IMR-90 (cell line): ENCODE results near the gene GABBR2. TPM values are rescaled to one million over a fixed set of nuclear protein-coding genes. Genes with fewer than 3 reads are reported as not detected.

Experiments used
- ATAC-seq: fragments of 200-7000 bp; cut with Tn5 transposase; 2 replicates; pipeline ENCODE4 v1.9.1; 2020; ENCODE audit warnings: low read depth, mild to moderate bottlenecking, moderate library complexity
- BruUV-seq: library from RNA; stranded (reverse); fragments of 400-500 nt; replicated peaks from 2 replicates; lab custom pipeline; 2021; lab: Mats Ljungman, UMichigan
- CTCF ChIA-PET: fragments of 300-600 bp; formaldehyde crosslinking; extraction: SDS; loops from one replicate; lab custom pipeline; 2021; ENCODE audit warnings: antibody characterized with exemption; lab: Yijun Ruan, JAX
- POLR2A ChIA-PET: fragments of 300-600 bp; sonication (Branson Sonifier 250); formaldehyde crosslinking; loops from one replicate; lab custom pipeline; 2022; ENCODE audit warnings: antibody characterized with exemption; ENCODE audit not compliant: unreplicated experiment; lab: Charles Lee
- DNase-seq: peaks from one replicate; pipeline ENCODE4 v3.0.0; 2013
- H2AFZ ChIP-seq: replicated peaks from 2 replicates; pipeline ENCODE3; 2013; ENCODE audit warnings: low read length, mild to moderate bottlenecking; ENCODE audit not compliant: poor library complexity
- H2AK5ac ChIP-seq: 2 replicates; pipeline ENCODE4 v1.6.1; 2013; ENCODE audit warnings: low read depth, low read length, inconsistent platforms
- H2AK9ac ChIP-seq: replicated peaks from 2 replicates; pipeline ENCODE3; 2013; ENCODE audit warnings: mild to moderate bottlenecking, low read depth, low read length, moderate library complexity; ENCODE audit not compliant: poor library complexity
- H2BK120ac ChIP-seq: 2 replicates; pipeline ENCODE4 v1.6.1; 2013; ENCODE audit warnings: low read depth, low read length, inconsistent platforms
- H2BK15ac ChIP-seq: 3 replicates; pipeline ENCODE4 v1.6.1; 2013; ENCODE audit warnings: low read depth, low read length, inconsistent platforms
- H2BK20ac ChIP-seq: 2 replicates; pipeline ENCODE4 v1.6.1; 2013; ENCODE audit warnings: low read depth, mild to moderate bottlenecking, inconsistent platforms, low read length, moderate library complexity
- H2BK5ac ChIP-seq: 2 replicates; pipeline ENCODE4 v1.6.1; 2013; ENCODE audit warnings: mild to moderate bottlenecking, low read depth, low read length, inconsistent platforms; ENCODE audit not compliant: poor library complexity, severe bottlenecking
- H3K14ac ChIP-seq: replicated peaks from 2 replicates; pipeline ENCODE4 v1.6.1; 2013; ENCODE audit warnings: low read depth, low read length, inconsistent platforms
- H3K18ac ChIP-seq: 2 replicates; pipeline ENCODE4 v1.6.1; 2013; ENCODE audit warnings: low read depth, low read length, control low read depth
- H3K23ac ChIP-seq: 2 replicates; pipeline ENCODE4 v1.6.1; 2013; ENCODE audit warnings: low read depth, low read length, inconsistent platforms
- H3K27ac ChIP-seq: 2 replicates; pipeline ENCODE4 v1.5.1; 2013; ENCODE audit warnings: mild to moderate bottlenecking, control low read depth, low read length; ENCODE audit not compliant: insufficient read depth
- H3K27me3 ChIP-seq: 2 replicates; pipeline ENCODE4 v1.6.1; 2013; ENCODE audit warnings: low read length; ENCODE audit not compliant: control insufficient read depth, insufficient read depth
- H3K36me3 ChIP-seq: 2 replicates; pipeline ENCODE4 v1.6.1; 2013; ENCODE audit warnings: low read length, mixed read lengths; ENCODE audit not compliant: control insufficient read depth, insufficient read depth
- H3K4ac ChIP-seq: 2 replicates; pipeline ENCODE4 v1.6.1; 2013; ENCODE audit warnings: low read depth, low read length, inconsistent platforms
- H3K4me1 ChIP-seq: 2 replicates; pipeline ENCODE4 v1.6.1; 2013; ENCODE audit warnings: low read length, mixed read lengths; ENCODE audit not compliant: control insufficient read depth, insufficient read depth
- H3K4me2 ChIP-seq: 2 replicates; pipeline ENCODE4 v1.6.1; 2013; ENCODE audit warnings: low read depth, mild to moderate bottlenecking, control low read depth, low read length, moderate library complexity
- H3K4me3 ChIP-seq: 2 replicates; pipeline ENCODE4 v1.5.1; 2013; ENCODE audit warnings: low read depth, mild to moderate bottlenecking, control low read depth, low read length, moderate library complexity; ENCODE audit not compliant: insufficient read depth
- H3K56ac ChIP-seq: 2 replicates; pipeline ENCODE4 v1.6.1; 2013; ENCODE audit warnings: low read length, inconsistent platforms; ENCODE audit not compliant: insufficient read depth; ENCODE audit errors: extremely low read depth
- H3K79me1 ChIP-seq, 2 experiments: 2 replicates each; pipeline ENCODE4 v1.6.1; 2013; ENCODE audit warnings: low read length in 2 of 2, inconsistent platforms in 1 of 2, low read depth in 1 of 2
- H3K9ac ChIP-seq: 2 replicates; pipeline ENCODE4 v1.6.1; 2013; ENCODE audit warnings: low read depth, low read length, control low read depth
- H3K9me1 ChIP-seq: 2 replicates; pipeline ENCODE4 v1.6.1; 2013; ENCODE audit warnings: low read length, inconsistent platforms; ENCODE audit not compliant: insufficient read depth
- H3K9me3 ChIP-seq: 2 replicates; pipeline ENCODE4 v1.6.1; 2013; ENCODE audit warnings: low read length; ENCODE audit not compliant: control insufficient read depth, insufficient read depth
- H4K20me1 ChIP-seq: 2 replicates; pipeline ENCODE4 v1.6.1; 2013; ENCODE audit warnings: low read length, inconsistent platforms; ENCODE audit not compliant: insufficient read depth
- H4K5ac ChIP-seq: 2 replicates; pipeline ENCODE4 v1.6.1; 2013; ENCODE audit warnings: mild to moderate bottlenecking, low read depth, low read length, control low read depth
- H4K8ac ChIP-seq, 2 experiments: 2 replicates each; pipeline ENCODE4 v1.6.1; 2013; ENCODE audit warnings: low read depth in 2 of 2, low read length in 2 of 2, control low read depth in 1 of 2, inconsistent platforms in 1 of 2
- H4K91ac ChIP-seq: 2 replicates; pipeline ENCODE4 v1.6.1; 2013; ENCODE audit warnings: low read depth, low read length, inconsistent platforms; ENCODE audit not compliant: insufficient read depth
- BHLHE40 ChIP-seq: fragments of 150-350 bp; IDR thresholded peaks from 2 replicates; pipeline ENCODE4 v1.6.1; 2016; ENCODE audit warnings: mild to moderate bottlenecking, low read depth, low read length
- CHD1 ChIP-seq: IDR thresholded peaks from 2 replicates; pipeline ENCODE4 v1.6.1; 2012; ENCODE audit warnings: low read depth, low read length, improper control_type of control experiment
- CTCF ChIP-seq: conservative IDR thresholded peaks from 2 replicates; pipeline ENCODE4 v1.5.1; 2012; ENCODE audit warnings: mild to moderate bottlenecking, low read depth, low read length, improper control_type of control experiment
- FOS ChIP-seq: fragments of 150-350 bp; IDR thresholded peaks from 2 replicates; pipeline ENCODE4 v1.6.1; 2016; ENCODE audit warnings: low read depth, low read length
- MXI1 ChIP-seq: IDR thresholded peaks from 2 replicates; pipeline ENCODE4 v1.6.1; 2012; ENCODE audit warnings: low read depth, mild to moderate bottlenecking, low read length, moderate library complexity, borderline replicate concordance
- RCOR1 ChIP-seq: IDR thresholded peaks from 2 replicates; pipeline ENCODE4 v1.6.1; 2012; ENCODE audit warnings: mild to moderate bottlenecking, low read length, improper control_type of control experiment; ENCODE audit not compliant: insufficient replicate concordance
- RFX5 ChIP-seq: IDR thresholded peaks from 2 replicates; pipeline ENCODE4 v1.8.0; 2012; ENCODE audit warnings: low read depth, mild to moderate bottlenecking, low read length, moderate library complexity
- WGBS, 2 experiments: methylation state at CpG; one replicate each; pipeline versions ENCODE4 v1.1.5 to v1.1.7; 2013; ENCODE audit warnings: missing lambda C conversion rate in 2 of 2; ENCODE audit not compliant: insufficient read length in 1 of 2; ENCODE audit errors: extremely low coverage in 2 of 2; 5-methylcytosine and 5-hydroxymethylcytosine counted together
- dilution Hi-C: fragments of 300-500 bp; cut with HindIII; formaldehyde crosslinking; loops from one replicate; pipeline ENCODE4 v1.14.3; 2018; ENCODE audit warnings: low sequenced_read_pairs; ENCODE audit not compliant: unreplicated experiment
- in situ Hi-C: fragments of 300-500 bp; cut with MboI; formaldehyde crosslinking; loops from 3 replicates; pipeline ENCODE4 v1.14.3; 2019; ENCODE audit warnings: low sequenced_read_pairs, inconsistent platforms, mixed read lengths
- intact Hi-C: fragments of 100-400 bp; cut with micrococcal nuclease; formaldehyde crosslinking; loops from 2 replicates; pipeline ENCODE4 v1.10.0; 2022
- polyA plus RNA-seq, 3 experiments: library from polyadenylated mRNA; depleted of rRNA; stranded (reverse); fragments of >200 nt; gene quantifications; 2 replicates each; pipeline ENCODE4 v1.2.3, GENCODE V29; 2012; ENCODE audit warnings: low replicate concordance in 1 of 3
- total RNA-seq: library from RNA; depleted of rRNA; stranded (reverse); fragments of >200 nt; gene quantifications from 2 replicates; pipeline ENCODE4 v1.2.3, GENCODE V29; 2012

The GABBR2 gene
- total and polyA plus RNA-seq, 2 of the 4 experiments (the other 2 are of a cell fraction): 14.2 to 20.3 TPM

- no peak overlapping the region for H3K14ac ChIP-seq
- H4K20me1 ChIP-seq: no peaks in the 10 kb centered on the region
- H2AK9ac ChIP-seq: no peak overlapping the region
- no peak overlapping the region for H3K4me2 ChIP-seq
- in situ Hi-C loops: no loop called here
- H2BK15ac ChIP-seq: no peak overlapping the region
- DNase-seq (no peak), ATAC-seq (no peak)
- no peak overlapping the region for H4K91ac ChIP-seq
- no peak overlapping the region for H4K8ac ChIP-seq
- 60% methylated on average over 2 of the region's 6 CpGs; no CpG with 5 or more reads in 1 of the 2 experiments for WGBS, 2 experiments
- no peak for TF ChIP-seq CTCF
- no peak for TF ChIP-seq BHLHE40
- TF ChIP-seq RFX5: no peak
- TF ChIP-seq RCOR1: no peak
- no peak for TF ChIP-seq FOS
- TF ChIP-seq MXI1: no peak
- TF ChIP-seq CHD1: no peak
- H3K27ac ChIP-seq: no peak overlapping the region
- no peaks in the 10 kb centered on the region for H3K36me3 ChIP-seq
- H3K4me3 ChIP-seq: no peak overlapping the region
- H3K4ac ChIP-seq: no peak overlapping the region
- H3K9me1 ChIP-seq: no peaks in the 10 kb centered on the region; the same call in 1 of the 2 replicates
- CTCF ChIA-PET: no interaction called here
- peaks cover 6 to 17% of the 10 kb centered on the region in 2 experiments; a peak in 1 of 4 replicates for H3K79me1 ChIP-seq
- POLR2A ChIA-PET: no interaction called here
- no peak overlapping the region for H3K56ac ChIP-seq
- no peak overlapping the region for H2BK120ac ChIP-seq
- BruUV-seq: no TSS peak
- no peak overlapping the region for H2AK5ac ChIP-seq
- no peak overlapping the region for H3K23ac ChIP-seq
- dilution Hi-C loops: no loop called here
- H3K27me3 ChIP-seq: no peaks in the 10 kb centered on the region; the same call in 1 of the 2 replicates
- no peak overlapping the region for H2BK5ac ChIP-seq
- no peaks in the 10 kb centered on the region for H3K9me3 ChIP-seq
- no peak overlapping the region for H3K9ac ChIP-seq
- H4K5ac ChIP-seq: no peak overlapping the region
- H2AFZ ChIP-seq: no peak overlapping the region
- no peak overlapping the region for H2BK20ac ChIP-seq
- intact Hi-C loops: no loop called here
- peaks cover 2% of the 10 kb centered on the region for H3K4me1 ChIP-seq
- no peak overlapping the region for H3K18ac ChIP-seq
These were observed 139.7 kb downstream of the GABBR2 start for GRCh38 chr9:98568909-98569469.
